T-cell (primary cell): ENCODE measurements around the gene ATP12A. TPM values are rescaled to one million over a fixed set of nuclear protein-coding genes. Genes with fewer than 3 reads are reported as not detected.

Experiments
- ATAC-seq, 4 experiments: fragments of 200-7000 bp in 3 of 4; fragments of 150-1000 bp in 1 of 4; cut with Tn5 transposase; replicated peaks in 1 of 4; 1 replicate in 3 of 4; 2 replicates in 1 of 4; pipeline ENCODE4 v1.10.0; 2021; ENCODE audit warnings: moderate library complexity in 3 of 4, mild to moderate bottlenecking in 2 of 4, moderate number of reproducible peaks in 1 of 4
- CTCF ChIA-PET, 2 donors: fragments of 300-600 bp; sonication (Branson Sonifier 250); formaldehyde crosslinking; loops; one replicate each; lab custom pipeline; 2022; ENCODE audit warnings: antibody characterized with exemption in 2 of 2; lab: Charles Lee
- POLR2A ChIA-PET, 2 donors: fragments of 300-600 bp; sonication (Branson Sonifier 250); formaldehyde crosslinking; loops; one replicate each; lab custom pipeline; 2022; ENCODE audit warnings: antibody characterized with exemption in 2 of 2; lab: Charles Lee
- DNase-seq, 35 experiments: peaks; one replicate each; pipeline versions ENCODE4 v3.0.0 to v3.0.0-alpha.2; 2013 to 2023
- H3K27ac ChIP-seq: one replicate; pipeline ENCODE4 v1.5.1; 2013; ENCODE audit warnings: low read length
- H3K27me3 ChIP-seq, 2 experiments: replicated peaks in 1 of 2; 1 replicate in 1 of 2; 2 replicates in 1 of 2; pipeline versions ENCODE4 v1.6.1 to v1.7.0; 2013; ENCODE audit warnings: low read length in 1 of 2, mixed read lengths in 1 of 2; ENCODE audit not compliant: control insufficient read depth in 2 of 2, insufficient read depth in 2 of 2; ENCODE audit errors: extremely low read depth in 1 of 2
- H3K36me3 ChIP-seq, 2 donors: 1 replicate in 1 of 2; 2 replicates in 1 of 2; pipeline versions ENCODE4 v1.6.1 to v1.7.0; 2013; ENCODE audit warnings: low read length in 1 of 2; ENCODE audit not compliant: control insufficient read depth in 2 of 2, insufficient read depth in 1 of 2; ENCODE audit errors: extremely low read depth in 1 of 2
- H3K4me1 ChIP-seq, 2 experiments: 1 replicate in 1 of 2; 2 replicates in 1 of 2; pipeline versions ENCODE4 v1.6.1 to v1.7.0; 2013; ENCODE audit warnings: low read length in 2 of 2, mixed read lengths in 1 of 2; ENCODE audit not compliant: insufficient read depth in 2 of 2, control insufficient read depth in 1 of 2; ENCODE audit errors: extremely low read depth in 1 of 2
- H3K4me3 ChIP-seq, 2 donors: 1 replicate in 1 of 2; 2 replicates in 1 of 2; pipeline versions ENCODE4 v1.5.1 to v1.7.0; 2013; ENCODE audit warnings: mild to moderate bottlenecking in 2 of 2, low read length in 1 of 2, moderate library complexity in 1 of 2; ENCODE audit not compliant: control insufficient read depth in 1 of 2; ENCODE audit errors: extremely low read depth in 1 of 2
- H3K9me3 ChIP-seq: 2 replicates; pipeline ENCODE4 v1.7.0; 2013
- H3K27ac Mint-ChIP-seq, 2 donors: one replicate each; pipeline ENCODE4 v1.8.0; 2020 to 2021; ENCODE audit warnings: mild to moderate bottlenecking in 2 of 2, mixed read lengths in 2 of 2
- H3K27me3 Mint-ChIP-seq, 2 donors: one replicate each; pipeline ENCODE4 v1.8.0; 2021 to 2022; ENCODE audit warnings: mixed read lengths in 2 of 2
- H3K36me3 Mint-ChIP-seq: one replicate; pipeline ENCODE4 v1.8.0; 2021; ENCODE audit warnings: mixed read lengths
- H3K4me1 Mint-ChIP-seq, 3 donors: one replicate each; pipeline ENCODE4 v1.8.0; 2020 to 2022; ENCODE audit warnings: mixed read lengths in 3 of 3, mild to moderate bottlenecking in 1 of 3
- H3K4me3 Mint-ChIP-seq, 3 donors: one replicate each; pipeline ENCODE4 v1.8.0; 2020 to 2022; ENCODE audit warnings: mild to moderate bottlenecking in 3 of 3, mixed read lengths in 3 of 3, moderate library complexity in 3 of 3
- H3K9me3 Mint-ChIP-seq, 3 donors: one replicate each; pipeline ENCODE4 v1.8.0; 2020 to 2022; ENCODE audit warnings: mixed read lengths in 3 of 3
- WGBS: methylation state at CpG from one replicate; pipeline ENCODE4 v1.1.5; 2013; ENCODE audit warnings: missing lambda C conversion rate; ENCODE audit not compliant: insufficient coverage; 5-methylcytosine and 5-hydroxymethylcytosine counted together
- total RNA-seq, 35 experiments: library from RNA in 6 of 35; stranded (reverse) in 6 of 35; fragments of 120-200 nt in 1 of 35; gene quantifications; one replicate each; pipeline versions ENCODE4 v1.2.1 to v1.2.4 and lab custom pipeline; 2013 to 2026

The ATP12A gene
- total RNA-seq, 5 donors from 2014 or later (not counting 1 experiment from before 2014, with no cell fraction given), result not detected

DNA sequence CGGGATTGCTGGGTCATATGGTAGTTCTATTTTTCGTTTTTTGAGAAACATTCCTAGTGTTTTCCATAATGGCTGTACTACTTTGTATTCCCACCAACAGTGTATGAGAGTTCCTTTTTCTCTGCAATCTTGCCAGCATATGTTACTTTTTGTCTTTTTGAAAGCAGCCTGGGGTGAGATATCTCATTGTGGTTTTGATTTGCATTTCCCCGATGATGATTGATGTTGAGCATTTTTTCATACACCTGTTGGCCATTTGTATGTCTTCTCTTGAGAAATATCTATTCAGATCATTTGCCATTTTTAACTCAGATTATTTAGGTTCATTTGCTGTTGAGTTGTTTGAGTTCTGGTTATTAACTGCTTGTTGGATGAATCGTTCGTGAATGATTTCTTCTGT, 18.5 kb upstream of the ATP12A start:
- Histone ChIP-seq H3K27ac (no peak overlapping the region), H3K4me3 (no peak overlapping the region), H3K27me3 (peaks cover 0 to 4% of the 10 kb centered on the region in 2 experiments), H3K36me3 (no peaks in the 10 kb centered on the region), H3K4me1 (no peaks in the 10 kb centered on the region), H3K9me3 (no peaks in the 10 kb centered on the region)
- ChIA-PET POLR2A (no interaction called here), CTCF (no interaction called here)
- Mint-ChIP-seq H3K27me3 (peaks cover 0 to 15% of the 10 kb centered on the region in 2 donors), H3K4me3 (no peak overlapping the region), H3K9me3 (no peaks in the 10 kb centered on the region), H3K4me1 (no peaks in the 10 kb centered on the region), H3K36me3 (no peaks in the 10 kb centered on the region), H3K27ac (no peak overlapping the region)
- no peak for DNase-seq
- ATAC-seq, result no peak
- WGBS, result no CpG with 5 or more reads among the region's 5 CpGs

GRCh38 chr13:24662195-24663088, 17.8 kb upstream of the ATP12A start:
- H3K36me3 ChIP-seq, result no peaks in the 10 kb centered on the region
- H3K4me1 ChIP-seq, result no peaks in the 10 kb centered on the region
- Mint-ChIP-seq H3K36me3 (no peaks in the 10 kb centered on the region), H3K9me3 (no peaks in the 10 kb centered on the region), H3K4me1 (no peaks in the 10 kb centered on the region), H3K4me3 (no peak overlapping the region), H3K27me3 (peaks cover 0 to 15% of the 10 kb centered on the region in 2 donors), H3K27ac (no peak overlapping the region)
- no peak overlapping the region for H3K4me3 ChIP-seq
- no peaks in the 10 kb centered on the region for H3K9me3 ChIP-seq
- WGBS, result 89% methylated on average over 2 of the region's 2 CpGs
- H3K27me3 ChIP-seq, result peaks cover 0 to 4% of the 10 kb centered on the region in 2 experiments
- no peak for DNase-seq
- ATAC-seq, result no peak
- ChIA-PET POLR2A (no interaction called here), CTCF (no interaction called here)
- no peak overlapping the region for H3K27ac ChIP-seq

DNA sequence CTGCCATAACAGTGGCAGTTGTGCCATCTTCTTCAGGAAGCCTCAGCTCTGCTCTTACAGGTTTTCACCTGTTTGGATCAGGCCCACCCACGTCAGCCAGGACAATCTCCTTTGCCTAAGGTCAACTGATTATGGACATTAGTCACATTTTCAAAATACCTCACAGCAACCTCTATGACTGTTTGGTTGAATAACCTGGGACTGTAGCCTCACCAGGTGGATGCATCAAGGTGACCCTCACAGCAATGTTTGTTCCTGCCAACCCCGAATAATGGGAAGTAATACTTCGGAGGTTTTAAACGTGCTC, 17.2 kb upstream of the ATP12A start:
- CTCF ChIA-PET, result no interaction called here
- peaks cover 4 to 12% of the 10 kb centered on the region in 2 donors for H3K27me3 Mint-ChIP-seq

GRCh38 chr13:24663586-24663985, 16.6 kb upstream of the ATP12A start:
- peaks cover 0 to 4% of the 10 kb centered on the region in 2 experiments for H3K27me3 ChIP-seq
- no peaks in the 10 kb centered on the region for H3K4me1 Mint-ChIP-seq
- H3K4me3 ChIP-seq, result no peak overlapping the region
- no peaks in the 10 kb centered on the region for H3K9me3 Mint-ChIP-seq
- WGBS, result no CpG with 5 or more reads among the region's 1 CpG
- no peaks in the 10 kb centered on the region for H3K9me3 ChIP-seq
- peaks cover 4 to 12% of the 10 kb centered on the region in 2 donors for H3K27me3 Mint-ChIP-seq
- H3K4me3 Mint-ChIP-seq, result no peak overlapping the region
- ATAC-seq (no peak), DNase-seq (no peak)
- ChIA-PET CTCF (no interaction called here), POLR2A (no interaction called here)
- H3K4me1 ChIP-seq, result no peaks in the 10 kb centered on the region
- H3K27ac ChIP-seq, result no peak overlapping the region
- H3K27ac Mint-ChIP-seq, result no peak overlapping the region
- H3K36me3 Mint-ChIP-seq, result no peaks in the 10 kb centered on the region
- no peaks in the 10 kb centered on the region for H3K36me3 ChIP-seq

More for the DNA sequence above, 17.2 kb upstream of the ATP12A start:
- POLR2A ChIA-PET, result no interaction called here
- no peak overlapping the region for H3K27ac ChIP-seq
- H3K9me3 Mint-ChIP-seq, result no peaks in the 10 kb centered on the region
- no peaks in the 10 kb centered on the region for H3K36me3 Mint-ChIP-seq
- no peaks in the 10 kb centered on the region for H3K4me1 ChIP-seq
- H3K4me3 Mint-ChIP-seq, result no peak overlapping the region
- H3K9me3 ChIP-seq, result no peaks in the 10 kb centered on the region
- H3K27ac Mint-ChIP-seq, result no peak overlapping the region
- no peaks in the 10 kb centered on the region for H3K4me1 Mint-ChIP-seq
- WGBS, result 100% methylated on average over 1 of the region's 4 CpGs
- no peaks in the 10 kb centered on the region for H3K36me3 ChIP-seq
- DNase-seq, result no peak
- peaks cover 0 to 4% of the 10 kb centered on the region in 2 experiments for H3K27me3 ChIP-seq
- ATAC-seq, result no peak
- H3K4me3 ChIP-seq, result no peak overlapping the region

- H3K4me1 ChIP-seq, result no peaks in the 10 kb centered on the region
- 94% methylated on average over 3 of the region's 5 CpGs for WGBS
- POLR2A ChIA-PET, result no interaction called here
- H3K4me3 ChIP-seq, result no peak overlapping the region
- ATAC-seq (no peak), DNase-seq (no peak)
- H3K9me3 ChIP-seq, result no peaks in the 10 kb centered on the region
- no peak overlapping the region for H3K4me3 Mint-ChIP-seq
- H3K4me1 Mint-ChIP-seq, result no peaks in the 10 kb centered on the region
- H3K36me3 ChIP-seq, result no peaks in the 10 kb centered on the region
- H3K27me3 Mint-ChIP-seq, result peaks cover 4 to 12% of the 10 kb centered on the region in 2 donors
- H3K9me3 Mint-ChIP-seq, result no peaks in the 10 kb centered on the region
- CTCF ChIA-PET, result interaction anchor here in 1 of 2 donors (0.8 kb wide), 1 partner anchor 33 kb away, joined by 8 read pairs; no protein-coding TSS in a partner anchor
- H3K27me3 ChIP-seq, result peaks cover 0 to 11% of the 10 kb centered on the region in 2 experiments
- H3K27ac Mint-ChIP-seq, result no peak overlapping the region
- H3K27ac ChIP-seq, result no peak overlapping the region
- H3K36me3 Mint-ChIP-seq, result no peaks in the 10 kb centered on the region
These were observed 15.3 kb upstream of the ATP12A start for GRCh38 chr13:24664726-24665409.

GRCh38 chr13:24668511-24668910, 11.7 kb upstream of the ATP12A start:
- Histone ChIP-seq H3K27me3 (peaks cover 0 to 13% of the 10 kb centered on the region in 2 experiments), H3K27ac (no peak overlapping the region), H3K9me3 (no peaks in the 10 kb centered on the region), H3K4me1 (peaks cover 0 to 11% of the 10 kb centered on the region in 2 experiments), H3K4me3 (no peak overlapping the region), H3K36me3 (no peaks in the 10 kb centered on the region)
- H3K9me3 Mint-ChIP-seq, result no peaks in the 10 kb centered on the region
- peaks cover 4 to 7% of the 10 kb centered on the region in 2 donors for H3K27me3 Mint-ChIP-seq
- POLR2A ChIA-PET, result no interaction called here
- H3K4me3 Mint-ChIP-seq, result no peak overlapping the region
- peaks cover 8 to 14% (median 9%) of the 10 kb centered on the region in 3 donors for H3K4me1 Mint-ChIP-seq
- H3K36me3 Mint-ChIP-seq, result no peaks in the 10 kb centered on the region
- 100% methylated on average over 3 of the region's 4 CpGs for WGBS
- no peak for ATAC-seq
- no peak for DNase-seq
- H3K27ac Mint-ChIP-seq, result no peak overlapping the region
- CTCF ChIA-PET, result no interaction called here
